HG03095 (cell line): Measurements from ENCODE around the gene CYTH4.

Experiments used
- ATAC-seq: cut with Tn5 transposase; IDR thresholded peaks from one replicate; pipeline ENCODE4 v1.9.1; 2021; ENCODE audit warnings: moderate library complexity; ENCODE audit not compliant: unreplicated experiment

CYTH4 gene

GRCh38 chr22:37267661-37268413 is 14.5 kb upstream of the CYTH4 start:
- ATAC-seq, result no peak

- ATAC-seq, result no peak
Measured at GRCh38 chr22:37269936-37270678, 12.2 kb upstream of the CYTH4 start.

GRCh38 chr22:37270928-37271650 is 11.2 kb upstream of the CYTH4 start:
- ATAC-seq, result no peak

- no peak for ATAC-seq
Measured at GRCh38 chr22:37273126-37273845, 9.0 kb upstream of the CYTH4 start.

GRCh38 chr22:37273846-37274225 is 8.5 kb upstream of the CYTH4 start:
- ATAC-seq, result no peak

- ATAC-seq, result no peak
Measured at GRCh38 chr22:37274380-37274862, 7.9 kb upstream of the CYTH4 start.

- no peak for ATAC-seq
Measured at GRCh38 chr22:37275134-37275533, 7.2 kb upstream of the CYTH4 start.

GRCh38 chr22:37275622-37276021 is 6.7 kb upstream of the CYTH4 start:
- ATAC-seq, result no peak

- no peak for ATAC-seq
Measured at GRCh38 chr22:37276776-37277175, 5.5 kb upstream of the CYTH4 start.

GRCh38 chr22:37277384-37277783 is 4.9 kb upstream of the CYTH4 start:
- no peak for ATAC-seq

GRCh38 chr22:37278261-37278660 is 4.0 kb upstream of the CYTH4 start:
- ATAC-seq, result no peak

- ATAC-seq, result no peak
Measured at GRCh38 chr22:37279331-37280181, 2.8 kb upstream of the CYTH4 start.

- no peak for ATAC-seq
Measured at GRCh38 chr22:37280718-37281117, 1.6 kb upstream of the CYTH4 start.

GRCh38 chr22:37281195-37281594 is 1.1 kb upstream of the CYTH4 start:
- no peak for ATAC-seq

GRCh38 chr22:37281646-37282384 is 493 bp upstream of the CYTH4 start:
- ATAC-seq, result no peak

GRCh38 chr22:37283393-37283937 is 1.2 kb downstream of the CYTH4 start:
- no peak for ATAC-seq

GRCh38 chr22:37284126-37284804 is 2.0 kb downstream of the CYTH4 start:
- no peak for ATAC-seq

GRCh38 chr22:37284805-37285355 is 2.6 kb downstream of the CYTH4 start:
- no peak for ATAC-seq
